Measurements from ENCODE around the gene ZNF280D.

The ZNF280D gene

GRCh38 chr15:56640549-56640948 is 92.8 kb downstream of the ZNF280D start:
- no peak for TF ChIP-seq CTCF (IDR thresholded peaks at IDR 0.05; ENCODE audit: insufficient read depth, low read depth, low read length, missing control alignments)
- H3K4me3 ChIP-seq (ENCODE audit: low read length), result no peak overlapping the region

GRCh38 chr15:56640127-56640526 is 93.2 kb downstream of the ZNF280D start:
- no peak for DNase-seq (ENCODE audit: low read depth)
- no peak for TF ChIP-seq CTCF (IDR thresholded peaks at IDR 0.05; ENCODE audit: insufficient read depth, low read depth, low read length, missing control alignments)
- H3K4me3 ChIP-seq (ENCODE audit: low read length), result no peak overlapping the region

More at GRCh38 chr15:56640549-56640948, 92.8 kb downstream of the ZNF280D start:
- no peak for DNase-seq (ENCODE audit: low read depth)

GRCh38 chr15:56639631-56640030 is 93.7 kb downstream of the ZNF280D start:
- no peak for DNase-seq (ENCODE audit: low read depth)
- TF ChIP-seq CTCF (IDR thresholded peaks at IDR 0.05; ENCODE audit: insufficient read depth, low read depth, low read length, missing control alignments), result no peak
- H3K4me3 ChIP-seq (ENCODE audit: low read length), result no peak overlapping the region

GRCh38 chr15:56631765-56632164 is 101.5 kb downstream of the ZNF280D start:
- no peak for DNase-seq (ENCODE audit: low read depth)
- H3K4me3 ChIP-seq (ENCODE audit: low read length), result no peak overlapping the region
- TF ChIP-seq CTCF (IDR thresholded peaks at IDR 0.05; ENCODE audit: insufficient read depth, low read depth, low read length, missing control alignments), result no peak

GRCh38 chr15:56628893-56629532 is 104.3 kb downstream of the ZNF280D start:
- no peak overlapping the region for H3K4me3 ChIP-seq (ENCODE audit: low read length)
- DNase-seq (ENCODE audit: low read depth), result no peak
- TF ChIP-seq CTCF (IDR thresholded peaks at IDR 0.05; ENCODE audit: insufficient read depth, low read depth, low read length, missing control alignments), result no peak

GRCh38 chr15:56619887-56620286 is 113.4 kb downstream of the ZNF280D start:
- no peak for DNase-seq (ENCODE audit: low read depth)
- H3K4me3 ChIP-seq (ENCODE audit: low read length), result no peak overlapping the region
- no peak for TF ChIP-seq CTCF (IDR thresholded peaks at IDR 0.05; ENCODE audit: insufficient read depth, low read depth, low read length, missing control alignments)

GRCh38 chr15:56617628-56618027 is 115.7 kb downstream of the ZNF280D start:
- TF ChIP-seq CTCF (IDR thresholded peaks at IDR 0.05; ENCODE audit: insufficient read depth, low read depth, low read length, missing control alignments), result no peak
- no peak overlapping the region for H3K4me3 ChIP-seq (ENCODE audit: low read length)
- DNase-seq (ENCODE audit: low read depth), result no peak
